Endothelial cell of umbilical vein (primary cell): ENCODE results near the gene FBXO24. TPM values are rescaled to one million over a fixed set of nuclear protein-coding genes. Genes with fewer than 3 reads are reported as not detected.

Experiments used
- BruUV-seq: library from RNA; stranded (reverse); fragments of 400-500 nt; replicated peaks from 2 replicates; lab custom pipeline; 2021; lab: Mats Ljungman, UMichigan
- CTCF ChIA-PET: fragments of 300-600, 350-600 bp; sonication (Branson Sonifier 250); formaldehyde crosslinking; loops from one replicate; lab custom pipeline; 2021; ENCODE audit warnings: antibody characterized with exemption, inconsistent platforms; lab: Charles Lee
- POLR2A ChIA-PET: fragments of 300-600, 350-600 bp; sonication (Branson Sonifier 250); formaldehyde crosslinking; loops from one replicate; lab custom pipeline; 2021; ENCODE audit warnings: antibody characterized with exemption, inconsistent platforms; lab: Charles Lee
- DNase-seq: peaks from one replicate; pipeline ENCODE4 v3.0.0-alpha.2; 2011; ENCODE audit warnings: low read depth, low spot score
- FAIRE-seq: peaks from 2 replicates; lab custom pipeline; 2011; peaks lifted over from hg19 to GRCh38; lab: Jason Lieb, UNC
- H2AFZ ChIP-seq: 2 replicates; pipeline ENCODE4 v1.6.0; 2012; ENCODE audit warnings: low read depth, low read length, control low read depth, inconsistent platforms
- H3K27ac ChIP-seq: 2 replicates; pipeline ENCODE4 v1.5.1; 2011; ENCODE audit warnings: low read depth, mild to moderate bottlenecking, control low read depth, low read length, moderate library complexity; ENCODE audit not compliant: insufficient read depth
- H3K27me3 ChIP-seq, 2 experiments: 2 replicates each; pipeline versions ENCODE4 v1.6.0 to v1.6.1; 2011; ENCODE audit warnings: low read length in 2 of 2, mixed read lengths in 1 of 2; ENCODE audit not compliant: control insufficient read depth in 2 of 2, insufficient read depth in 2 of 2
- H3K36me3 ChIP-seq, 2 experiments: 2 replicates in 1 of 2; 3 replicates in 1 of 2; pipeline ENCODE4 v1.5.1; 2011; ENCODE audit warnings: low read length in 2 of 2, mild to moderate bottlenecking in 1 of 2, moderate library complexity in 1 of 2; ENCODE audit not compliant: control insufficient read depth in 2 of 2, insufficient read depth in 2 of 2; ENCODE audit errors: extremely low read depth in 1 of 2
- H3K4me1 ChIP-seq: 3 replicates; pipeline ENCODE4 v1.5.1; 2011; ENCODE audit warnings: mild to moderate bottlenecking, low read length; ENCODE audit not compliant: control insufficient read depth, insufficient read depth; ENCODE audit errors: extremely low read depth
- H3K4me2 ChIP-seq: 2 replicates; pipeline ENCODE4 v1.6.1; 2011; ENCODE audit warnings: low read length, control low read depth, mixed read lengths; ENCODE audit not compliant: insufficient read depth
- H3K4me3 ChIP-seq, 3 experiments: fragments of 200-600 bp in 1 of 3; sonication (generic), shearing (Covaris generic) in 1 of 3; replicated peaks in 1 of 3; 2 replicates each; pipeline ENCODE4 v1.5.1; 2011 to 2016; ENCODE audit warnings: control low read depth in 3 of 3, low read length in 3 of 3, mild to moderate bottlenecking in 2 of 3, inconsistent platforms in 1 of 3, low read depth in 1 of 3, moderate library complexity in 1 of 3; ENCODE audit not compliant: insufficient read depth in 1 of 3
- H3K79me2 ChIP-seq: 2 replicates; pipeline ENCODE4 v1.6.0; 2012; ENCODE audit warnings: low read length, inconsistent platforms; ENCODE audit not compliant: control insufficient read depth, insufficient read depth
- H3K9ac ChIP-seq: replicated peaks from 2 replicates; pipeline ENCODE3; 2011; ENCODE audit warnings: low read length, control low read depth; ENCODE audit not compliant: insufficient read depth; ENCODE audit errors: extremely low read depth
- H3K9me1 ChIP-seq: replicated peaks from 3 replicates; pipeline ENCODE4 v1.6.0; 2011; ENCODE audit warnings: mild to moderate bottlenecking, low read length; ENCODE audit not compliant: control insufficient read depth, insufficient read depth; ENCODE audit errors: extremely low read depth
- H3K9me3 ChIP-seq: replicated peaks from 2 replicates; pipeline ENCODE4 v1.5.1; 2012; ENCODE audit warnings: low read length, inconsistent platforms; ENCODE audit not compliant: control insufficient read depth, insufficient read depth
- H4K20me1 ChIP-seq: replicated peaks from 2 replicates; pipeline ENCODE3; 2011; ENCODE audit warnings: mild to moderate bottlenecking, low read length; ENCODE audit not compliant: control insufficient read depth, insufficient read depth; ENCODE audit errors: extremely low read depth
- EZH2 ChIP-seq: IDR thresholded peaks from 2 replicates; pipeline ENCODE4 v1.6.1; 2012; ENCODE audit warnings: borderline replicate concordance, low read depth, mild to moderate bottlenecking, moderate library complexity, low read length, inconsistent platforms; ENCODE audit not compliant: severe bottlenecking
- FOS ChIP-seq: IDR thresholded peaks from 2 replicates; pipeline ENCODE4 v1.6.1; 2011; ENCODE audit warnings: mild to moderate bottlenecking, low read length, moderate library complexity, borderline replicate concordance; ENCODE audit not compliant: insufficient read depth
- GATA2 ChIP-seq: IDR thresholded peaks from 2 replicates; pipeline ENCODE4 v1.7.0; 2011; ENCODE audit warnings: low read depth, mild to moderate bottlenecking, moderate library complexity, mixed read lengths, low read length; ENCODE audit not compliant: insufficient read length, insufficient read depth
- JUN ChIP-seq: IDR thresholded peaks from 2 replicates; pipeline ENCODE4 v1.6.1; 2011; ENCODE audit warnings: borderline replicate concordance, low read depth; ENCODE audit not compliant: insufficient read length, insufficient read depth
- MYC ChIP-seq: IDR thresholded peaks from one replicate; pipeline ENCODE4 v1.6.1; 2011; ENCODE audit warnings: mild to moderate bottlenecking, low read depth, low read length
- POLR2A ChIP-seq: IDR thresholded peaks from 2 replicates; pipeline ENCODE4 v1.6.1; 2012; ENCODE audit warnings: low read depth, mild to moderate bottlenecking, control low read depth, low read length
- POLR2AphosphoS5 ChIP-seq: IDR thresholded peaks from 2 replicates; pipeline ENCODE4 v1.6.1; 2012; ENCODE audit warnings: low read depth, mild to moderate bottlenecking, control low read depth, low read length, moderate library complexity; ENCODE audit not compliant: insufficient read depth
- dilution Hi-C: fragments of 300-500 bp; cut with MboI; formaldehyde crosslinking; loops from one replicate; pipeline ENCODE4 v1.15.0; 2019; ENCODE audit warnings: low sequenced_read_pairs; ENCODE audit not compliant: extremely low pct_ligation_motif_present
- intact Hi-C: fragments of 100-400 bp; cut with micrococcal nuclease; formaldehyde crosslinking; loops from one replicate; pipeline ENCODE4 v1.10.0; 2022
- polyA plus RNA-seq, 4 experiments: library from polyadenylated mRNA; depleted of rRNA in 3 of 4; stranded (reverse) in 3 of 4; unstranded in 1 of 4; fragments of >200 nt; gene quantifications; 2 replicates each; pipeline versions ENCODE4 v1.2.1 to v1.2.3, GENCODE V29; 2011 to 2012; ENCODE audit warnings: missing spikeins in 1 of 4
- total RNA-seq: library from RNA; stranded (reverse); gene quantifications from 2 replicates; pipeline ENCODE4 v1.2.3, GENCODE V29; 2021
- TF ChIP-seq, protein P1 (sequence below): IDR thresholded peaks from 2 replicates; pipeline ENCODE4 v1.6.1; 2011; ENCODE audit not compliant: insufficient read depth, insufficient read length
- TF ChIP-seq, protein P2 (sequence below), 2 donors: IDR thresholded peaks; 1 replicate in 1 of 2; 2 replicates in 1 of 2; pipeline ENCODE4 v1.5.1; 2011; ENCODE audit warnings: low read length in 2 of 2, mild to moderate bottlenecking in 2 of 2, moderate library complexity in 2 of 2, control low read depth in 1 of 2, inconsistent platforms in 1 of 2, low read depth in 1 of 2; ENCODE audit not compliant: insufficient read depth in 1 of 2; ENCODE audit errors: extremely low read depth in 1 of 2

Gene FBXO24
- total and polyA plus RNA-seq, 2 donors (not counting 3 experiments of a cell fraction or from before 2014, with no cell fraction given), result 0.37 to 0.38 TPM

DNA sequence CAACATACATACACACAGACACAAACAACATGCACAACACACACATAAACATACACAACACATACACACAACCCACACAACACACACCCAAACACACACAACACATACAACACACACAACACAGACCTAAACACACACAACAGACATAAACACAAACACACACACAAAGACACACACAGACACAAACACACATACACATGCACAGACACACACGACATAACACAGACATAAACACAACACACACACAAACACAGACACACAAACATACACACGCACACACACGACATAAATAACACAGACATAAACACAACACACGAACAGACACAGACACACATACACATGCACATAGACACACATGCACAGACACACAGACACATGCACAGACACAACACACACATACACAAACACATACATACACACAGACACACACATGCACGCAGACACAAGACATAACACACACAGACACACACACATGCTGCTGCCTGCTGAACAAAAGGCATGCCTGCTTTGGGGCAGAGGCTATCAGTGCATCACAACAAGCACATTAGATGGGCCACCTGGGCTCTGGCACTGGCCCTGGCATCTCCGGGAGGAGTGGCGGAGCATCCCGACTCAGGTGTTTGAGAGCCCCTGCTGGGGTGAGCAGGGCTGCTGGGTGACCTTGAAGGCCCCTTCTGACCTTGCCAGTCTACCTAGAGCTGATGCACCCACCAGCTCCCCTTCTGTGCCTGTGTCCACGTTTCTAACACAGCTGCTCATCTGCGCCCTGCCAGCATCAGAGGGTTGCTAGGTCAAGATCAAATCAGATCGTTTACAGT lies 5.5 kb upstream of the FBXO24 start:
- Histone ChIP-seq H3K4me2 (no peak overlapping the region), H3K36me3 (peaks cover 19 to 49% of the 10 kb centered on the region in 2 experiments), H3K9me1 (no peaks in the 10 kb centered on the region), H4K20me1 (no peaks in the 10 kb centered on the region), H3K27ac (no peak overlapping the region), H3K9me3 (no peaks in the 10 kb centered on the region), H3K79me2 (peaks cover 28% of the 10 kb centered on the region), H2AFZ (no peak overlapping the region), H3K4me1 (peaks cover 29% of the 10 kb centered on the region), H3K4me3 (no peak overlapping the region), H3K9ac (no peak overlapping the region), H3K27me3 (no peaks in the 10 kb centered on the region)
- intact Hi-C loops (loop anchor here (10.0 kb wide), 1 partner anchor 284 kb away; the partner anchor contains the start of gene TRIP6), dilution Hi-C loops (no loop called here)
- no peak for FAIRE-seq
- DNase-seq, result no peak
- POLR2A ChIA-PET, result no interaction called here
- BruUV-seq, result no TSS peak
- TF ChIP-seq GATA2, result no peak
- TF ChIP-seq MYC, result no peak
- no peak for TF ChIP-seq FOS
- TF ChIP-seq POLR2A, result no peak
- TF ChIP-seq POLR2AphosphoS5, result no peak
- TF ChIP-seq EZH2, result no peak
- TF ChIP-seq JUN, result no peak
- TF ChIP-seq, protein P1, sequence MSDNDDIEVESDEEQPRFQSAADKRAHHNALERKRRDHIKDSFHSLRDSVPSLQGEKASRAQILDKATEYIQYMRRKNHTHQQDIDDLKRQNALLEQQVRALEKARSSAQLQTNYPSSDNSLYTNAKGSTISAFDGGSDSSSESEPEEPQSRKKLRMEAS, result no peak
- TF ChIP-seq, protein P2, sequence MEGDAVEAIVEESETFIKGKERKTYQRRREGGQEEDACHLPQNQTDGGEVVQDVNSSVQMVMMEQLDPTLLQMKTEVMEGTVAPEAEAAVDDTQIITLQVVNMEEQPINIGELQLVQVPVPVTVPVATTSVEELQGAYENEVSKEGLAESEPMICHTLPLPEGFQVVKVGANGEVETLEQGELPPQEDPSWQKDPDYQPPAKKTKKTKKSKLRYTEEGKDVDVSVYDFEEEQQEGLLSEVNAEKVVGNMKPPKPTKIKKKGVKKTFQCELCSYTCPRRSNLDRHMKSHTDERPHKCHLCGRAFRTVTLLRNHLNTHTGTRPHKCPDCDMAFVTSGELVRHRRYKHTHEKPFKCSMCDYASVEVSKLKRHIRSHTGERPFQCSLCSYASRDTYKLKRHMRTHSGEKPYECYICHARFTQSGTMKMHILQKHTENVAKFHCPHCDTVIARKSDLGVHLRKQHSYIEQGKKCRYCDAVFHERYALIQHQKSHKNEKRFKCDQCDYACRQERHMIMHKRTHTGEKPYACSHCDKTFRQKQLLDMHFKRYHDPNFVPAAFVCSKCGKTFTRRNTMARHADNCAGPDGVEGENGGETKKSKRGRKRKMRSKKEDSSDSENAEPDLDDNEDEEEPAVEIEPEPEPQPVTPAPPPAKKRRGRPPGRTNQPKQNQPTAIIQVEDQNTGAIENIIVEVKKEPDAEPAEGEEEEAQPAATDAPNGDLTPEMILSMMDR (IDR thresholded peaks at IDR 0.05; ENCODE audit: extremely low read depth in 1 of 2, insufficient read depth in 1 of 2, low read depth in 1 of 2, low read length in 2 of 2), result no peak
- CTCF ChIA-PET, result no interaction called here
